HG03135 (cell line): ENCODE measurements around the gene STPG2.
A peak's percentile ranks its signal among the peaks of the same experiment; 100 is the strongest.

ENCODE experiments used
- ATAC-seq: cut with Tn5 transposase; IDR thresholded peaks from one replicate; pipeline ENCODE4 v1.9.1; 2021; ENCODE audit warnings: mild to moderate bottlenecking, moderate library complexity; ENCODE audit not compliant: unreplicated experiment

STPG2 gene

GRCh38 chr4:98143001-98143899 is at the start of gene STPG2:
Gene STPG2 (minus strand): TSS chr4:98143476.
- peak; percentile 99 for ATAC-seq

GRCh38 chr4:98185279-98185678 is 42.0 kb upstream of the STPG2 start:
- ATAC-seq = no peak

- no peak for ATAC-seq
Measured at GRCh38 chr4:98181809-98182208, 38.5 kb upstream of the STPG2 start.

GRCh38 chr4:98179951-98180350 is 36.7 kb upstream of the STPG2 start:
- ATAC-seq = no peak

DNA sequence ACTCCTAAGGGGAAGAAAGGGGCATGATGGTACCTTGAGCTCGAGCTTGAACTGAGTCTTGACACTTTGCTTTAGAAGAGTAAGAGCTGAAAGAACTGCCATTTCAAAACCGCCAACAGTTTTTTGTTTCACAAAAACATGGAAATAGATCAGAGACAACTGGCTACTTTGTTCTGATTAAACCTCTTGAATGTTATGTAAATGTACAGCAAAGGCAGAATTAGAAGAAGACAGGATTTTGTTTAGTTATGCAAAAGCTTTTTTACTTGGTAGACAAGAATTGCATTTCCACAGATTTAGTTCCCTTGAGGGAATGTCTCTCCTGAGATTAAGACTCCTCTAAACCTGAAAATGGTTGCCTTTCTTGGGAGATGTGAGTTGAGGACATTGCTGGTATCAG is 33.3 kb upstream of the STPG2 start:
- no peak for ATAC-seq

DNA sequence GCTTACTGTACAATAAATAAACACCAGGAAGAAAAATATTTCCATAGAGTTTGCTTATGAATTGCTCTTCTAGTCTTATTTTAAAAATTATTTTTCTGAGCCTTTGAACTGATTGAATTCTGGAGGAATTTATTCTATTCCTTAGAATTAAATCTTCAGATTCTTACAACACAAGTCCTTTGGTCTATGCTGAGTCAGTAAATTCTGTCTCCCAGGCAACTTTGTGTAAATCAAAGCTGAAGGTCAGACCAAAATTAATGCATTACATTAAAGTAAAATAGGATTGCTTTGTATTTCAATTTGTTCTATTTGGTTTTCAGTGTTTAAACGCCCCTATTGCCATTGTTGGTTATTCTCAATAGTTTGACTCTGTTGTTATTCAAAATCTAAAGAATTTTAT is 26.8 kb upstream of the STPG2 start:
- ATAC-seq = no peak

DNA sequence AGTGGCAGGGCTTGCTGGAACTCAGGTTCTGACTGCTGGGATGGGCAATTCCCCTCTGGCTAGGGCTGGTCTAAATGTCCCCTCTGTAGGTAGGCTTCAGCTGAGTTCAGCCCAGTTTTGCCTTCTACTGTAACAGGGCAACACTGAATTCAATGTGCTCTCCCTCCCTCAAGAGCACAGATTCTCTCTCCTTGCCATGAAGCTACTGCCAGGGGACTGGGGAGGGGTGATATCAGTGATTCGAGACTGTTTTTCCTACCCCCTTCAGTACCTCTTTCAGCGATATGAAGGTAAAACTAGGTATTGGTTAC is 23.4 kb upstream of the STPG2 start:
- ATAC-seq = no peak

- ATAC-seq = no peak
Measured at GRCh38 chr4:98166025-98166730, 22.9 kb upstream of the STPG2 start.

DNA sequence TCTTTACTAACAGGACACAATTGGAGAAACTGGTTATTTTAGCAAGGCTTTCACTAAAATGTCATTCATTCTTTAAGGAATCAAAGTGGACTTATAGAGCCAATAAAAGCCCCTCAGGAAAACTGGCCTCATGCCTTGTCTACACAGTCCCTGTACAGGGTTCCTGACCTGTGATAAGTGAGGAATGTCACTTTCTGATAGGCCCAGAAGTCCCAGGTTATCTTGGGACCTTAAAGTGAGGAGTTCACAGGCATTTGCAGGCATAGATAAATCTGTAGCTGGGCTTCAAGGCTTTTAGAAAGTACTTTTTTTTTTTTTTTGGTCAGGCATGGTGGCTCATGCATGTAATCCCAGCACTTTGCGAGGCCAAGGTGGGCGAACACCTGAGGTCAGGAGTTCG is 19.4 kb upstream of the STPG2 start:
- ATAC-seq = no peak

- ATAC-seq = no peak
Measured at GRCh38 chr4:98151145-98151924, 8.1 kb upstream of the STPG2 start.

GRCh38 chr4:98150092-98150761 is 7.0 kb upstream of the STPG2 start:
- no peak for ATAC-seq

GRCh38 chr4:98148856-98149255 is 5.6 kb upstream of the STPG2 start:
- no peak for ATAC-seq

DNA sequence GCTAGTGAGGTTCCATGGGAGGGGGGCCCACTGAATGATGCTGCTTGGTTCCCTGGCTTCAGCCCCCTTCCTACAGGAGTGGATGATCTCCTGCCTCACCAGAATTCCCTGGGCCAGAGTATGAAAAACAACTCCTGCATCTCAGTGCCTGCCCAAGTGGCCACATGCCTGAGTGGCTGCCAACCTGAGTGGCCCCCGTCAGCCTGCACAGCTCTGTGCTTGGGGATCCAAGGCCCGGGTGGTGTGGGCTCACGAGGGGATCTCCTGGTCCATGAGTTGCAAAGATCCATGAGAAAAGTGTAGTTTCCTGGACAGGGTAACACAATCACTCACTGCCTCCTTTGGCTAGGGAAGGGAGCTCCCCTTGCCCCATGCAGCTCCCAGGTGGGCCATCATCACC is 17.1 kb downstream of the STPG2 start:
- no peak for ATAC-seq

- no peak for ATAC-seq
Measured at GRCh38 chr4:98125585-98125984, 17.7 kb downstream of the STPG2 start.

DNA sequence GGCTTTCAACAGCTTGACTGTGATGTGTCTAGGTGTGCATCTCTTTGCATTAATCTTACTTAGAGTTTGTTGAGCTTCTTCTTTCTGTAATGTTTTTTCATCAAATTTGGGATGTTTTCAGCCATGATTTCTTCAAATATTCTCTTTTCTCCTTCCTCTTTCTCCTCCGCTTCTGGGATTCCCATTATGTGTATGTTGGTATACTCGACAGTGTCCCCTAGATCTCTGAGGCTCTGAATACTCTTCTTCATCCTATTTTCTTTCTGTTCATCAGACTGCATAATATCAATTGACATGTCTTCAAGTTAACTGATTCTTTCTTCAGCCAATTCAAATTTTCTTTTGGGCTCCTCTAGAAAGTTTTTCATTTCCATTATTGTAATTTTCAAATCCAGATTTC is 25.9 kb downstream of the STPG2 start:
- ATAC-seq = no peak

DNA sequence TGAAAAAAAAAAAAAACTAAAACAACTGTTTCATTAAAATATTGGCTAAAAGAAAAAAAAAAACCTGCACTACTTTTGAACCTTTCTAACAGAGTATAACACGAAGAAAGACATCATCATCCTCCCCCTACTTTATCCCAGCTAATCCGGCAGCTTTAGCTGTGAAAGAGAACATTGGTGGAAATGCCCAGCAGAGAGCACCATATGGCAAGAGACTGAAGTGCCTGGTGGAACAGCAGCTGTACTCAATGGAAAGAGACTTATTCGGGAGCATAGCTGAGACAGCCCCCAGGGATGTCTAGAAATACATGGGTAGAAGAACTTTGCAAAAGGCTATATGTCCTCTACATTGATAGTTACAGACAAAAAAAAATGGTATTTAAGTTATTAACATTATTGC is 30.3 kb downstream of the STPG2 start:
- no peak for ATAC-seq

- ATAC-seq = no peak
Measured at GRCh38 chr4:98110929-98111328, 32.3 kb downstream of the STPG2 start.

- ATAC-seq = no peak
Measured at GRCh38 chr4:98110214-98110613, 33.1 kb downstream of the STPG2 start.

- ATAC-seq = no peak
Measured at GRCh38 chr4:98102660-98103059, 40.6 kb downstream of the STPG2 start.

GRCh38 chr4:98101988-98102387 is 41.3 kb downstream of the STPG2 start:
- ATAC-seq = no peak

GRCh38 chr4:98098764-98099163 is 44.5 kb downstream of the STPG2 start:
- ATAC-seq = no peak
